NCI-H2196 (cell line): ENCODE measurements around the gene NLRC5.
"Not testable (repeated sequence)": the region's sequence is repeated elsewhere in the genome, so short reads cannot be mapped to it uniquely, and the experiment has no call there.

Source experiments
- DNase-seq: peaks from one replicate; lab custom pipeline; 2025; ENCODE audit not compliant: unreplicated experiment; lab: John Stamatoyannopoulos, UW

NLRC5 gene

GRCh38 chr16:56980792-56981724 is 8.3 kb upstream of the NLRC5 start:
- DNase-seq, result no peak

GRCh38 chr16:56981729-56982271 is 7.6 kb upstream of the NLRC5 start:
- DNase-seq, result no peak

- no peak for DNase-seq
Measured at GRCh38 chr16:56982695-56983094, 6.7 kb upstream of the NLRC5 start.

GRCh38 chr16:56983211-56983751 is 6.1 kb upstream of the NLRC5 start:
- DNase-seq, result no peak

- DNase-seq, result peak; percentile 21
Measured at GRCh38 chr16:56984639-56985038, 4.7 kb upstream of the NLRC5 start.

- DNase-seq, result no peak
Measured at GRCh38 chr16:56985288-56985961, 3.9 kb upstream of the NLRC5 start.

GRCh38 chr16:56985962-56986360 is 3.4 kb upstream of the NLRC5 start:
- no peak for DNase-seq

- DNase-seq, result no peak
Measured at GRCh38 chr16:56986361-56986760, 3.0 kb upstream of the NLRC5 start.

- not testable (repeated sequence) for DNase-seq
Measured at GRCh38 chr16:56986908-56987307, 2.4 kb upstream of the NLRC5 start.

- DNase-seq, result no peak
Measured at GRCh38 chr16:56987692-56988091, 1.7 kb upstream of the NLRC5 start.

GRCh38 chr16:56988161-56988947 is 1.0 kb upstream of the NLRC5 start:
- no peak for DNase-seq

- no peak for DNase-seq
Measured at GRCh38 chr16:56989988-56990387, 631 bp downstream of the NLRC5 start.

- no peak for DNase-seq
Measured at GRCh38 chr16:56990407-56991286, 1.3 kb downstream of the NLRC5 start.

GRCh38 chr16:56992431-56992830 is 3.1 kb downstream of the NLRC5 start:
- DNase-seq, result not testable (repeated sequence)

GRCh38 chr16:56993204-56993603 is 3.8 kb downstream of the NLRC5 start:
- no peak for DNase-seq

GRCh38 chr16:56994311-56994710 is 5.0 kb downstream of the NLRC5 start:
- no peak for DNase-seq

GRCh38 chr16:56995136-56995805 is 5.9 kb downstream of the NLRC5 start:
- DNase-seq, result no peak

GRCh38 chr16:56997264-56997663 is 7.9 kb downstream of the NLRC5 start:
- no peak for DNase-seq

- DNase-seq, result no peak
Measured at GRCh38 chr16:56997931-56998330, 8.6 kb downstream of the NLRC5 start.
